Astrocyte (in vitro differentiated cells and primary cell): ENCODE measurements around the gene PPP1R1A. TPM values are rescaled to one million over a fixed set of nuclear protein-coding genes. Genes with fewer than 3 reads are reported as not detected.

ENCODE experiments used
- DNase-seq: peaks from one replicate; pipeline ENCODE4 v3.0.0-alpha.2; 2010; ENCODE audit warnings: low read depth
- FAIRE-seq: peaks from 2 replicates; lab custom pipeline; 2011; peaks lifted over from hg19 to GRCh38; lab: Jason Lieb, UNC
- H2AFZ ChIP-seq: 2 replicates; pipeline ENCODE4 v1.6.0; 2012; ENCODE audit warnings: low read depth, low read length, inconsistent platforms
- H3K27ac ChIP-seq: 2 replicates; pipeline ENCODE4 v1.5.1; 2011; ENCODE audit warnings: low read depth, low read length, inconsistent platforms
- H3K27me3 ChIP-seq: 2 replicates; pipeline ENCODE4 v1.6.0; 2011; ENCODE audit warnings: low read length, inconsistent platforms; ENCODE audit not compliant: insufficient read depth
- H3K36me3 ChIP-seq: 2 replicates; pipeline ENCODE4 v1.5.1; 2011; ENCODE audit warnings: low read length, inconsistent platforms; ENCODE audit not compliant: insufficient read depth
- H3K4me1 ChIP-seq: 2 replicates; pipeline ENCODE4 v1.5.1; 2011; ENCODE audit warnings: low read length, inconsistent platforms; ENCODE audit not compliant: insufficient read depth
- H3K4me2 ChIP-seq: 2 replicates; pipeline ENCODE4 v1.6.0; 2012; ENCODE audit warnings: low read length, inconsistent platforms
- H3K4me3 ChIP-seq: 2 replicates; pipeline ENCODE4 v1.5.1; 2011; ENCODE audit warnings: low read depth, mild to moderate bottlenecking, low read length, inconsistent platforms; ENCODE audit not compliant: insufficient read depth
- H3K79me2 ChIP-seq: 2 replicates; pipeline ENCODE4 v1.6.0; 2012; ENCODE audit warnings: mild to moderate bottlenecking, low read length, inconsistent platforms; ENCODE audit not compliant: insufficient read depth
- H3K9ac ChIP-seq: 2 replicates; pipeline ENCODE4 v1.6.0; 2012; ENCODE audit warnings: mild to moderate bottlenecking, low read length, inconsistent platforms
- H3K9me3 ChIP-seq: 2 replicates; pipeline ENCODE4 v1.5.1; 2012; ENCODE audit warnings: low read depth, mild to moderate bottlenecking, low read length, inconsistent platforms; ENCODE audit not compliant: insufficient read depth
- H4K20me1 ChIP-seq: 2 replicates; pipeline ENCODE4 v1.6.0; 2012; ENCODE audit warnings: low read length, inconsistent platforms; ENCODE audit not compliant: insufficient read depth
- H3K27ac Mint-ChIP-seq: one replicate; pipeline ENCODE4 v1.8.0; 2021; ENCODE audit warnings: mild to moderate bottlenecking, mixed read lengths; ENCODE audit not compliant: unreplicated experiment
- H3K27me3 Mint-ChIP-seq: one replicate; pipeline ENCODE4 v1.8.0; 2021; ENCODE audit warnings: low read depth, mixed read lengths; ENCODE audit not compliant: unreplicated experiment
- H3K36me3 Mint-ChIP-seq: one replicate; pipeline ENCODE4 v1.8.0; 2021; ENCODE audit warnings: low read depth, mixed read lengths; ENCODE audit not compliant: unreplicated experiment
- H3K4me1 Mint-ChIP-seq: one replicate; pipeline ENCODE4 v1.8.0; 2021; ENCODE audit warnings: low read depth, mixed read lengths; ENCODE audit not compliant: unreplicated experiment
- H3K4me3 Mint-ChIP-seq: one replicate; pipeline ENCODE4 v1.8.0; 2021; ENCODE audit warnings: mild to moderate bottlenecking, moderate library complexity, mixed read lengths; ENCODE audit not compliant: unreplicated experiment
- H3K9me3 Mint-ChIP-seq: one replicate; pipeline ENCODE4 v1.8.0; 2021; ENCODE audit warnings: mild to moderate bottlenecking, mixed read lengths; ENCODE audit not compliant: unreplicated experiment
- EZH2 ChIP-seq: IDR thresholded peaks from 2 replicates; pipeline ENCODE4 v1.6.1; 2012; ENCODE audit warnings: mild to moderate bottlenecking, low read length, inconsistent platforms; ENCODE audit not compliant: insufficient read depth
- total RNA-seq: library from RNA; stranded (reverse); gene quantifications from 2 replicates; pipeline ENCODE4 v1.2.1, GENCODE V29; 2021
- TF ChIP-seq, protein P1 (sequence below): IDR thresholded peaks from 2 replicates; pipeline ENCODE4 v1.5.1; 2011; ENCODE audit warnings: low read depth, mild to moderate bottlenecking, inconsistent platforms, low read length, moderate library complexity; ENCODE audit not compliant: insufficient read depth

PPP1R1A gene
- total RNA-seq, 1 donor from 2014 or later: 0.52 TPM

DNA sequence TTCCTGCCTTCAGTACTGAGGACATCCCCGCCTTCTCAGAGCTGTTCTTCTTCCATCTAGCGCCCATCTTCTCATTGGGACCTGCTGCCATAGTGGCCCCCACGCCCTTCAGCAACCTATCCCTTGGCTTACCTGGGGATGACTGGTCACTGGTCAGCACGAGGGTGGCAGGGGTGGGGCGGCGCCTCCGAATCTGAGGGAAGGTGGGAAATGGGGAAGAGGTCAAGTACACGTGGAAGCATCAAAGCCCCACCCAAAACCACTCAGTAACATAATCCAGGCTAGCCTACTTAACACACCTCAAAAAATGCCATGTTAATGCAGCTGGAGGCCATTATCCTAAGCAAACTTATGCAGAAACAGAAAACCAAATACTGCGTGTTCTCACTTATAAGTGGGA, 4.3 kb downstream of the PPP1R1A start:
- H3K9me3 Mint-ChIP-seq: no peaks in the 10 kb centered on the region
- peaks cover 2% of the 10 kb centered on the region for H3K4me1 Mint-ChIP-seq
- H3K9ac ChIP-seq: no peak overlapping the region
- no peaks in the 10 kb centered on the region for H3K4me1 ChIP-seq
- H3K27ac ChIP-seq: no peak overlapping the region
- H2AFZ ChIP-seq: no peak overlapping the region
- H3K27me3 Mint-ChIP-seq: peaks cover 63% of the 10 kb centered on the region
- no peaks in the 10 kb centered on the region for H3K36me3 ChIP-seq
- peaks cover 27% of the 10 kb centered on the region for H3K27me3 ChIP-seq
- H3K4me3 ChIP-seq: no peak overlapping the region
- no peaks in the 10 kb centered on the region for H3K79me2 ChIP-seq
- H3K27ac Mint-ChIP-seq: no peak overlapping the region
- FAIRE-seq (no peak), DNase-seq (no peak)
- H3K4me2 ChIP-seq: no peak overlapping the region
- TF ChIP-seq, protein P1, sequence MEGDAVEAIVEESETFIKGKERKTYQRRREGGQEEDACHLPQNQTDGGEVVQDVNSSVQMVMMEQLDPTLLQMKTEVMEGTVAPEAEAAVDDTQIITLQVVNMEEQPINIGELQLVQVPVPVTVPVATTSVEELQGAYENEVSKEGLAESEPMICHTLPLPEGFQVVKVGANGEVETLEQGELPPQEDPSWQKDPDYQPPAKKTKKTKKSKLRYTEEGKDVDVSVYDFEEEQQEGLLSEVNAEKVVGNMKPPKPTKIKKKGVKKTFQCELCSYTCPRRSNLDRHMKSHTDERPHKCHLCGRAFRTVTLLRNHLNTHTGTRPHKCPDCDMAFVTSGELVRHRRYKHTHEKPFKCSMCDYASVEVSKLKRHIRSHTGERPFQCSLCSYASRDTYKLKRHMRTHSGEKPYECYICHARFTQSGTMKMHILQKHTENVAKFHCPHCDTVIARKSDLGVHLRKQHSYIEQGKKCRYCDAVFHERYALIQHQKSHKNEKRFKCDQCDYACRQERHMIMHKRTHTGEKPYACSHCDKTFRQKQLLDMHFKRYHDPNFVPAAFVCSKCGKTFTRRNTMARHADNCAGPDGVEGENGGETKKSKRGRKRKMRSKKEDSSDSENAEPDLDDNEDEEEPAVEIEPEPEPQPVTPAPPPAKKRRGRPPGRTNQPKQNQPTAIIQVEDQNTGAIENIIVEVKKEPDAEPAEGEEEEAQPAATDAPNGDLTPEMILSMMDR: no peak
- no peak for TF ChIP-seq EZH2
- H3K9me3 ChIP-seq: no peaks in the 10 kb centered on the region
- H3K4me3 Mint-ChIP-seq: no peak overlapping the region
- no peaks in the 10 kb centered on the region for H3K36me3 Mint-ChIP-seq
- H4K20me1 ChIP-seq: no peaks in the 10 kb centered on the region

DNA sequence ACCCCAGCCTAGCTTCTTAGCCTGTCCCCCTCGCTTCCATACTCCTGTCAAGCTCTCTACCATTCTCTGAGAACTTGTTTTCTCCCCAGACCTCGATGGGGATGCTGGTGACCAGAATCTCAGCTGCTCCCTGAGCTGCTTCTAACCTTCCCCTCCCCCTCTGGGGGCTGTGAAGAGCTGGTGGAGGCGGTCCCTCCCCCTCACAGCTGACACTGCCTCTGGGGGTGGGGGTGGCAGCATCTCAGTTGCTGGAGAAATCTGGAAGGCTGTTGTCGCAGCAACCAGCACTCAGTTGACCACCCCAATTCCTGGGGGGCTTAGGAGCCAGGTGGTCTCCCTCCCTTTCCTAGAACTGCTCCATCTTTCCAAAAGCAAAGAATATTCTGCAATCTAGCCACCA, 4.7 kb downstream of the PPP1R1A start:
- Mint-ChIP-seq H3K4me3 (no peak overlapping the region), H3K27me3 (peaks cover 59% of the 10 kb centered on the region), H3K36me3 (no peaks in the 10 kb centered on the region), H3K9me3 (no peaks in the 10 kb centered on the region), H3K4me1 (peaks cover under 1% of the 10 kb centered on the region), H3K27ac (no peak overlapping the region)
- no peak overlapping the region for H3K4me3 ChIP-seq
- no peak for FAIRE-seq
- no peaks in the 10 kb centered on the region for H3K4me1 ChIP-seq
- no peaks in the 10 kb centered on the region for H3K79me2 ChIP-seq
- TF ChIP-seq, protein P1: no peak
- TF ChIP-seq EZH2: no peak
- no peak overlapping the region for H2AFZ ChIP-seq
- DNase-seq: no peak
- H3K27me3 ChIP-seq: peaks cover 23% of the 10 kb centered on the region
- H3K9me3 ChIP-seq: no peaks in the 10 kb centered on the region
- H3K9ac ChIP-seq: no peak overlapping the region
- H3K27ac ChIP-seq: no peak overlapping the region
- H3K4me2 ChIP-seq: no peak overlapping the region
- H3K36me3 ChIP-seq: no peaks in the 10 kb centered on the region
- H4K20me1 ChIP-seq: no peaks in the 10 kb centered on the region

DNA sequence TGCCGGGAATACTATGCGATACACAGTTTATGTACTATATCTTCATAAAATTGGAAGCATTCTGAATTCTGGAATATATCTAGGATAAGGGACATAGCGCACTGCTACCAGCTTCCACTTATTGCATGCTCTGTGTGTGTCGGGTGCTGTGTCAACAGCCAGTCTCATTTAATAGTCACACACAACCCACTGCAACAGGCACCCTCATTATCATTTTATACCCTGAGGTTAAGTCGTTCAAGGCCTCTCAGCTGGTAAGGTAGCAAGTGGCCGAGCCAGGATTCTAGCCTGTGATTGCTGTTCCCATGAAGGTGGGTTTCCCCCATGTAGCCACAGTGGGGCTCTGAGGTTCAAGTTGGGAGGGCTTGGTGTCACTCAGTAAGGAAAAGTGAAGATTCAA, 7.0 kb downstream of the PPP1R1A start:
- H3K36me3 ChIP-seq: no peaks in the 10 kb centered on the region
- no peaks in the 10 kb centered on the region for H3K36me3 Mint-ChIP-seq
- H3K27me3 Mint-ChIP-seq: peaks cover 60% of the 10 kb centered on the region
- no peaks in the 10 kb centered on the region for H3K4me1 ChIP-seq
- no peaks in the 10 kb centered on the region for H3K4me1 Mint-ChIP-seq
- H4K20me1 ChIP-seq: no peaks in the 10 kb centered on the region
- no peak for TF ChIP-seq EZH2
- TF ChIP-seq, protein P1: no peak
- H3K4me2 ChIP-seq: no peak overlapping the region
- no peak for DNase-seq
- H3K9ac ChIP-seq: no peak overlapping the region
- H3K27me3 ChIP-seq: peaks cover 9% of the 10 kb centered on the region
- H3K9me3 Mint-ChIP-seq: no peaks in the 10 kb centered on the region
- FAIRE-seq: no peak
- no peak overlapping the region for H2AFZ ChIP-seq
- H3K27ac Mint-ChIP-seq: no peak overlapping the region
- H3K79me2 ChIP-seq: no peaks in the 10 kb centered on the region
- H3K9me3 ChIP-seq: no peaks in the 10 kb centered on the region
- no peak overlapping the region for H3K27ac ChIP-seq
- no peak overlapping the region for H3K4me3 ChIP-seq
- H3K4me3 Mint-ChIP-seq: no peak overlapping the region
